CD4-positive, alpha-beta T cell (primary cell): Measurements from ENCODE around the gene WDR27. TPM values are rescaled to one million over a fixed set of nuclear protein-coding genes. Genes with fewer than 3 reads are reported as not detected.

Experiments
- ATAC-seq: fragments of 200-7000 bp; cut with Tn5 transposase; one replicate; pipeline ENCODE4 v1.10.0; 2022; ENCODE audit warnings: mild to moderate bottlenecking; ENCODE audit not compliant: poor library complexity
- CTCF ChIA-PET: fragments of 350-600 bp; sonication (Branson Sonifier 250); formaldehyde crosslinking; loops from one replicate; lab custom pipeline; 2021; ENCODE audit warnings: antibody characterized with exemption, inconsistent platforms; lab: Charles Lee
- POLR2A ChIA-PET: fragments of 350-600 bp; sonication (Branson Sonifier 250); formaldehyde crosslinking; loops from one replicate; lab custom pipeline; 2021; ENCODE audit warnings: antibody characterized with exemption, inconsistent platforms; lab: Charles Lee
- DNase-seq, 14 experiments: peaks; one replicate each; pipeline ENCODE4 v3.0.0-alpha.2; 2013 to 2020; ENCODE audit warnings: mixed read lengths in 2 of 14
- H3K27ac ChIP-seq, 2 donors: one replicate each; pipeline versions ENCODE4 v1.5.1 to v1.7.0; 2013; ENCODE audit warnings: low read length in 2 of 2, low read depth in 1 of 2, mild to moderate bottlenecking in 1 of 2
- H3K27me3 ChIP-seq, 2 experiments: 1 replicate in 1 of 2; 2 replicates in 1 of 2; pipeline versions ENCODE4 v1.6.1 to v1.7.0; 2013; ENCODE audit warnings: low read length in 2 of 2, control low read depth in 1 of 2, mild to moderate bottlenecking in 1 of 2, moderate library complexity in 1 of 2; ENCODE audit not compliant: insufficient read depth in 2 of 2, control insufficient read depth in 1 of 2
- H3K36me3 ChIP-seq: one replicate; pipeline ENCODE4 v1.6.1; 2013; ENCODE audit warnings: low read length, control low read depth; ENCODE audit not compliant: insufficient read depth
- H3K4me1 ChIP-seq: one replicate; pipeline ENCODE4 v1.6.1; 2013; ENCODE audit warnings: low read length, control low read depth; ENCODE audit not compliant: insufficient read depth
- H3K4me3 ChIP-seq: one replicate; pipeline ENCODE4 v1.5.1; 2013; ENCODE audit warnings: mild to moderate bottlenecking, low read length, moderate library complexity
- H3K9me3 ChIP-seq, 2 experiments: 1 replicate in 1 of 2; 2 replicates in 1 of 2; pipeline versions ENCODE4 v1.6.1 to v1.7.0; 2013; ENCODE audit warnings: low read length in 2 of 2, mild to moderate bottlenecking in 2 of 2, control low read depth in 1 of 2, moderate library complexity in 1 of 2; ENCODE audit not compliant: control insufficient read depth in 1 of 2, insufficient read depth in 1 of 2
- H3K27ac Mint-ChIP-seq: one replicate; pipeline ENCODE4 v1.8.0; 2020; ENCODE audit warnings: mixed read lengths
- H3K27me3 Mint-ChIP-seq: one replicate; pipeline ENCODE4 v1.8.0; 2021; ENCODE audit warnings: mixed read lengths
- H3K36me3 Mint-ChIP-seq: one replicate; pipeline ENCODE4 v1.8.0; 2021; ENCODE audit warnings: low read depth, mixed read lengths
- H3K4me1 Mint-ChIP-seq: one replicate; pipeline ENCODE4 v1.8.0; 2021; ENCODE audit warnings: low read depth, mixed read lengths
- H3K4me3 Mint-ChIP-seq: one replicate; pipeline ENCODE4 v1.8.0; 2020; ENCODE audit warnings: mild to moderate bottlenecking, mixed read lengths
- H3K9me3 Mint-ChIP-seq: one replicate; pipeline ENCODE4 v1.8.0; 2020; ENCODE audit warnings: mixed read lengths
- intact Hi-C, 2 experiments: fragments of 100-400 bp; cut with DNase I in 1 of 2; cut with micrococcal nuclease in 1 of 2; formaldehyde crosslinking; loops; one replicate each; pipeline versions ENCODE4 v1.15.1 to v1.9.0; 2023 to 2025; cut with DNase I, micrococcal nuclease
- total RNA-seq, 174 experiments: library from RNA in 2 of 174; stranded (reverse) in 2 of 174; gene quantifications; one replicate each; pipeline ENCODE4 v1.2.3 and lab custom pipeline; 2021 to 2026
- TF ChIP-seq, protein P1 (sequence below): fragments of 200-600 bp; IDR thresholded peaks from one replicate; pipeline ENCODE4 v1.8.0; 2022; ENCODE audit warnings: antibody characterized with exemption, mild to moderate bottlenecking

The WDR27 gene
- total RNA-seq, 2 experiments from 2014 or later, result 22.0 to 23.5 TPM

DNA sequence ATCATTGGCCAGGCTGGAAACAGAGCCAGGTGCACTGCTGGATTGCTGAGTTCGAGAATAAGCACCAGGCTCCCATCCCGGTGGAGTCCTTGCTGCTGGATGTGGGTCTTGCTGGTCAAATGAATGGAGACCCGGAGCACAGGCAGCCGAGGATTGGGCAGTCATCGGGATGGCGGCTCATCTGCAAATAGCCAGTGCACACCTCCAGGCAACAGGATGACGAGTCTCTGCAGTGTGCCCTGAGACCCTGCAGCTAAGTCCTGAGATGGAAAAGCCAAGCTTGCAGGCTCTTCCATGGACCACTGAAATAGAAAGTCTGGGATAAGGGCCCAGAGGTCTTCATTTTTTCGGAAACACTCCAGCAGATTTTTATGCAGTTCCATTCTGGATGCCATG is 143.5 kb downstream of the WDR27 start:
- no peak overlapping the region for H3K27ac ChIP-seq
- ATAC-seq (no peak), DNase-seq (no peak)
- Mint-ChIP-seq H3K4me1 (peaks cover 26% of the 10 kb centered on the region), H3K9me3 (peaks cover 9% of the 10 kb centered on the region), H3K36me3 (peaks cover 48% of the 10 kb centered on the region), H3K27me3 (peaks cover 19% of the 10 kb centered on the region), H3K27ac (no peak overlapping the region), H3K4me3 (no peak overlapping the region)
- no peaks in the 10 kb centered on the region for H3K36me3 ChIP-seq
- peaks cover 14% of the 10 kb centered on the region for H3K4me1 ChIP-seq
- H3K27me3 ChIP-seq, result no peaks in the 10 kb centered on the region
- CTCF ChIA-PET, result no interaction called here
- H3K9me3 ChIP-seq, result peaks cover 0 to 18% of the 10 kb centered on the region in 2 experiments
- TF ChIP-seq, protein P1, sequence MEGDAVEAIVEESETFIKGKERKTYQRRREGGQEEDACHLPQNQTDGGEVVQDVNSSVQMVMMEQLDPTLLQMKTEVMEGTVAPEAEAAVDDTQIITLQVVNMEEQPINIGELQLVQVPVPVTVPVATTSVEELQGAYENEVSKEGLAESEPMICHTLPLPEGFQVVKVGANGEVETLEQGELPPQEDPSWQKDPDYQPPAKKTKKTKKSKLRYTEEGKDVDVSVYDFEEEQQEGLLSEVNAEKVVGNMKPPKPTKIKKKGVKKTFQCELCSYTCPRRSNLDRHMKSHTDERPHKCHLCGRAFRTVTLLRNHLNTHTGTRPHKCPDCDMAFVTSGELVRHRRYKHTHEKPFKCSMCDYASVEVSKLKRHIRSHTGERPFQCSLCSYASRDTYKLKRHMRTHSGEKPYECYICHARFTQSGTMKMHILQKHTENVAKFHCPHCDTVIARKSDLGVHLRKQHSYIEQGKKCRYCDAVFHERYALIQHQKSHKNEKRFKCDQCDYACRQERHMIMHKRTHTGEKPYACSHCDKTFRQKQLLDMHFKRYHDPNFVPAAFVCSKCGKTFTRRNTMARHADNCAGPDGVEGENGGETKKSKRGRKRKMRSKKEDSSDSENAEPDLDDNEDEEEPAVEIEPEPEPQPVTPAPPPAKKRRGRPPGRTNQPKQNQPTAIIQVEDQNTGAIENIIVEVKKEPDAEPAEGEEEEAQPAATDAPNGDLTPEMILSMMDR, result no peak
- POLR2A ChIA-PET, result no interaction called here
- intact Hi-C loops, result no loop called here
- H3K4me3 ChIP-seq, result no peak overlapping the region

DNA sequence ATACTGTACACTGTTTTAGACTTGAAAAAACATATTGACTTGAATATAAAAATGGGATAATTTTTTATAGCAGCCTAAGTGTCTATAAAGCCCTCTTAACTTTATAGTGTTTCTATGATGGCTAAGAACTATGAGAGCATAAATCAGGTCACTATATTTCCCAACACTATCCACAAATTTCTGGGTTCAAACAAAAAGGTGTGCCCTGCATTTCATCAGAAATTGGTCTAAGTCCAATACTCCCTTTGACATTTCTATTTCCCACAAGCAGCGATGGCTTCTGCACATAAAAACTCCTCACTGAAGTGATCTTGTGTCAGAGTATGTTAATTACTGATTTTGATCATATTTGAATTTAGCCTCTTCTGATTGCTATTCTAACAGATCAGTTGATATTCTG is 143.9 kb downstream of the WDR27 start:
- ATAC-seq, result no peak
- Histone ChIP-seq H3K36me3 (no peaks in the 10 kb centered on the region), H3K27ac (no peak overlapping the region), H3K9me3 (peaks cover 0 to 14% of the 10 kb centered on the region in 2 experiments), H3K4me1 (peaks cover 14% of the 10 kb centered on the region), H3K27me3 (no peaks in the 10 kb centered on the region), H3K4me3 (no peak overlapping the region)
- peaks cover 9% of the 10 kb centered on the region for H3K9me3 Mint-ChIP-seq
- peaks cover 19% of the 10 kb centered on the region for H3K27me3 Mint-ChIP-seq
- no peak overlapping the region for H3K4me3 Mint-ChIP-seq
- peaks cover 26% of the 10 kb centered on the region for H3K4me1 Mint-ChIP-seq
- ChIA-PET POLR2A (no interaction called here), CTCF (no interaction called here)
- H3K27ac Mint-ChIP-seq, result no peak overlapping the region
- TF ChIP-seq, protein P1, result no peak
- H3K36me3 Mint-ChIP-seq, result peaks cover 43% of the 10 kb centered on the region
- intact Hi-C loops, result no loop called here
- DNase-seq, result no peak

DNA sequence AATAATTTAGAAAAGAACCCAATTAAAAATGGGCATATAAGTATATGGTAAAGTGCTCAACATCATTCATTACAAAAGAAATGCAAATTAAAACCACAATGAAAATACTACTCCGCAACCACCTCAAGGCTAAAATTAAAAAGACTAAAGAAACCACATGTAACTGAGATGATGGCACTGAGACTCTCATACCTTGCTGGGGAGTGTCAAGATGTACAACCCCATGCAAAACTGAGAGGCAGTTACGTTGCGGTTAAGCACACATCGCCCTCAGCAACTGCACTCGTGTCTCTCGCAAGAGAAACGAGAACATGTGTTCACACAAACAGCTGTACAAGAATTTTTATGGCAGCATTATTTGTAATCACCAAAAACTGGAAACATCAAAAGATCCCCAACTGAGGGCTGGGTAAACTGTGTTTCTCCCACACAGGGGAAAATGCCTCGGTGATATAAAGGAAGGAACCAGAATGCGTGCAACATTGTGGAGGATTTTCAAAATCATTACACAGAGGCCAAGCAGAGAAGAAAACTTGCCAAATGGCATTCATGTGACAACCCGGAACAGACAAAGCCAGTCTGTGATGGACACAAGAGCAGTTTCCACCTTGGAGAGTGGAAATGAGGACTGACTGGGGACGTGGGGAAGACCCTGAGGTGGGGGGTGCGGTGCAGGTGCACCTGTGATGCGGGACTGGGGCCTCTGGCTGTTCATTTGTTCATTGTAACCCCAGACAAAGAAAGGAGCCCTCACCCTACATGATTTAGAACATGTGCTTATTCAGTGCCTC is 144.9 kb downstream of the WDR27 start:
- Mint-ChIP-seq H3K27me3 (peaks cover 19% of the 10 kb centered on the region), H3K36me3 (peaks cover 33% of the 10 kb centered on the region), H3K4me1 (peaks cover 26% of the 10 kb centered on the region), H3K4me3 (peak overlapping the region; percentile 26), H3K27ac (no peak overlapping the region), H3K9me3 (peaks cover 8% of the 10 kb centered on the region)
- Histone ChIP-seq H3K9me3 (peaks cover 0 to 6% of the 10 kb centered on the region in 2 experiments), H3K4me3 (no peak overlapping the region), H3K36me3 (no peaks in the 10 kb centered on the region), H3K4me1 (peaks cover 14% of the 10 kb centered on the region), H3K27ac (no peak overlapping the region), H3K27me3 (no peaks in the 10 kb centered on the region)
- peak; percentile 95 for ATAC-seq
- ChIA-PET CTCF (no interaction called here), POLR2A (no interaction called here)
- intact Hi-C loops, result no loop called here
- peak in 4 of 14 experiments; percentile 21 to 55 (median 42) for DNase-seq
- TF ChIP-seq, protein P1, result no peak
